OCI-LY3 (cell line): ENCODE data around the gene ROBO1.

Experiments
- H2AFZ ChIP-seq: fragments of 200-600, 300-600 bp; shearing (Covaris generic); 2 replicates; pipeline ENCODE4 v1.6.0; 2014; ENCODE audit warnings: antibody characterized with exemption, low read depth, low read length
- H3K27ac ChIP-seq: fragments of 200-600, 300-600 bp; sonication (generic); 2 replicates; pipeline ENCODE4 v1.5.1; 2014; ENCODE audit warnings: mild to moderate bottlenecking, low read length, moderate library complexity, mixed read lengths
- H3K27me3 ChIP-seq: fragments of 200-600, 300-600 bp; sonication (generic); 2 replicates; pipeline ENCODE4 v1.6.1; 2014; ENCODE audit warnings: low read depth, low read length, mixed read lengths
- H3K36me3 ChIP-seq: fragments of 200-600, 300-600 bp; sonication (generic); replicated peaks from 2 replicates; pipeline ENCODE3; 2014; ENCODE audit warnings: low read depth, low read length, mixed read lengths
- H3K4me1 ChIP-seq: fragments of 300-600, 200-600 bp; sonication (generic); 2 replicates; pipeline ENCODE4 v1.6.1; 2014; ENCODE audit warnings: low read length, mixed read lengths
- H3K4me2 ChIP-seq: fragments of 200-600, 300-600 bp; sonication (generic); 2 replicates; pipeline ENCODE4 v1.6.1; 2014; ENCODE audit warnings: low read length, mixed read lengths
- H3K4me3 ChIP-seq: fragments of 300-600, 200-600 bp; sonication (generic); 2 replicates; pipeline ENCODE4 v1.5.1; 2014; ENCODE audit warnings: antibody characterized with exemption, mild to moderate bottlenecking, low read length, moderate library complexity
- H3K79me2 ChIP-seq: fragments of 300-600, 200-600 bp; shearing (Covaris generic); 2 replicates; pipeline ENCODE4 v1.6.1; 2014; ENCODE audit warnings: mild to moderate bottlenecking, low read length, mixed read lengths
- H3K9ac ChIP-seq: fragments of 300-600, 200-600 bp; shearing (Covaris generic); 2 replicates; pipeline ENCODE4 v1.6.0; 2014; ENCODE audit warnings: mild to moderate bottlenecking, low read length, moderate library complexity
- H3K9me3 ChIP-seq: fragments of 200-600, 300-600 bp; shearing (Covaris generic); 2 replicates; pipeline ENCODE4 v1.6.1; 2014; ENCODE audit warnings: low read length, mixed read lengths; ENCODE audit not compliant: insufficient read depth
- H4K20me1 ChIP-seq: fragments of 200-600, 300-600 bp; sonication (generic); 2 replicates; pipeline ENCODE4 v1.6.1; 2016; ENCODE audit warnings: low read length, mixed read lengths; ENCODE audit not compliant: insufficient read depth
- EZH2phosphoT487 ChIP-seq: fragments of 200-600 bp; shearing (Covaris generic); IDR thresholded peaks from 2 replicates; pipeline ENCODE4 v1.6.1; 2018; ENCODE audit warnings: antibody characterized with exemption, mixed run types, low read depth
- TF ChIP-seq, protein P1 (sequence below): fragments of 200-600, 300-600 bp; sonication (generic); IDR thresholded peaks from 2 replicates; pipeline ENCODE4 v1.5.1; 2014; ENCODE audit warnings: antibody characterized with exemption, low read length, low read depth

The ROBO1 gene

DNA sequence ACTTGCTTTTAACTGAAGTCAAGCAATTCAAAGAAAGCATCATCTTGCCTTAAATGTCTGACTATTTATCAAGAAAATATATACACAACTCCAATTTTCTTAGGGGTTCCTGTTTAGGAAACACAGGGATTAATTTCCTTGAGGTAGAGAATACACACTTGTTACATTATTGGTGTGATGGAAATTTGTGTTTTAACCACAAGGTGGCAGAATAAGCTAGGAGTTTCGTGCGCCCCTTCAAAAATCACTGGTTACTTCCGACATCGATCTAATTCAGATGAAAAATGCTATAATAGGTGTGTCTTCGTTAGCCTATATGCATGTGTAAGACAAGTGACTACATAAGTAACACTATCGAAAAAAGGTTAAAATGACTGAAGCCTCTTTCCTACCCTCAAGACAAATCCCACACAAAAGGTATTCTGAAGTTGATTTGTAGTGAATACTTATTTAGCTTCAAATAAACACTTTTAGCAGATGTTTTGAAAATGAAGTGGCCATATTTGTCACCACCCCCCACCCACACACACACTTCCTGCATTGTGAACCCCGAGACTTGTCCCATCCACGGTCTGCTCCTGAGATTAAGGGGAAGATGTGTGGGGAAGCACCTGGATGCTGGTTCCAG lies 246.5 kb downstream of the ROBO1 start:
- Histone ChIP-seq H3K4me2 (peak overlapping the region; percentile 84), H4K20me1 (no peaks in the 10 kb centered on the region), H3K4me1 (peaks cover 4% of the 10 kb centered on the region; the same call in 1 of the 2 replicates)

DNA sequence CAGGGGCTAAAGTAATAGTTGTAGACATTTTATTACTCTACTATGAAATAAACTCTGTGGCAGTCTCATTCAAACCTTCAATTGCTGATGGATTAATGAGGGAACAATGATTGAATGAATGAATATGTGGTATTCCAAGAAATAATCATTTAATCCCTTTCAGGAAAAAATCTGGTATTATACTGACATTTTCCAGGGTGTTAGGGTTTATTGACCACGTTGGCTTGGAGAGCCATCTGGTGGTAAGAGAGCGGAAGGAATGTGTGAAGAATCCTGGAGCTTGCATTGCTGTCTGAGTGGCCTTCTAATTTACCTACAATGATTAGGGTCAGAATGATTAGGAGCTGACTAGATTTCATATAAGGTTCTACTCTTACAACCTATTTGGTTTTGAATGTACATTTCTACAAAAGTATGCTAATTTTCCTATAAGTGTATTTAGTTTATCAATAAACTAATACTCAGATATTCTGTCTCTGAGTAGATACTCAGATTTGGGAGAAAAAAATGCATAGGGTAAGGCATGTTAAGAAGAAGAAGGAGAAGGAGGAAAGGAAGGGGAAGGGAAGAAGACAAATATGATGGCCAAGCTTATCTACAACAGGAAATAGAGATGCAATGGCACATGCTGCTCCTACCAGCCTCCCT lies 249.9 kb downstream of the ROBO1 start:
- peaks cover 4% of the 10 kb centered on the region; the same call in 1 of the 2 replicates for H3K4me1 ChIP-seq
- no peaks in the 10 kb centered on the region for H3K79me2 ChIP-seq
- no peak overlapping the region for H3K27ac ChIP-seq
- H3K36me3 ChIP-seq: no peaks in the 10 kb centered on the region
- H3K9me3 ChIP-seq: no peaks in the 10 kb centered on the region
- H3K4me2 ChIP-seq: no peak overlapping the region
- H3K4me3 ChIP-seq: no peak overlapping the region
- H3K9ac ChIP-seq: no peak overlapping the region
- no peak overlapping the region for H2AFZ ChIP-seq
- no peaks in the 10 kb centered on the region for H3K27me3 ChIP-seq
- no peak for TF ChIP-seq EZH2phosphoT487
- TF ChIP-seq, protein P1, sequence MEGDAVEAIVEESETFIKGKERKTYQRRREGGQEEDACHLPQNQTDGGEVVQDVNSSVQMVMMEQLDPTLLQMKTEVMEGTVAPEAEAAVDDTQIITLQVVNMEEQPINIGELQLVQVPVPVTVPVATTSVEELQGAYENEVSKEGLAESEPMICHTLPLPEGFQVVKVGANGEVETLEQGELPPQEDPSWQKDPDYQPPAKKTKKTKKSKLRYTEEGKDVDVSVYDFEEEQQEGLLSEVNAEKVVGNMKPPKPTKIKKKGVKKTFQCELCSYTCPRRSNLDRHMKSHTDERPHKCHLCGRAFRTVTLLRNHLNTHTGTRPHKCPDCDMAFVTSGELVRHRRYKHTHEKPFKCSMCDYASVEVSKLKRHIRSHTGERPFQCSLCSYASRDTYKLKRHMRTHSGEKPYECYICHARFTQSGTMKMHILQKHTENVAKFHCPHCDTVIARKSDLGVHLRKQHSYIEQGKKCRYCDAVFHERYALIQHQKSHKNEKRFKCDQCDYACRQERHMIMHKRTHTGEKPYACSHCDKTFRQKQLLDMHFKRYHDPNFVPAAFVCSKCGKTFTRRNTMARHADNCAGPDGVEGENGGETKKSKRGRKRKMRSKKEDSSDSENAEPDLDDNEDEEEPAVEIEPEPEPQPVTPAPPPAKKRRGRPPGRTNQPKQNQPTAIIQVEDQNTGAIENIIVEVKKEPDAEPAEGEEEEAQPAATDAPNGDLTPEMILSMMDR: peak; percentile 87
- no peaks in the 10 kb centered on the region for H4K20me1 ChIP-seq

More for the DNA sequence above, 246.5 kb downstream of the ROBO1 start:
- no peaks in the 10 kb centered on the region for H3K36me3 ChIP-seq
- H3K4me3 ChIP-seq: peak overlapping the region; percentile 70
- no peaks in the 10 kb centered on the region for H3K27me3 ChIP-seq
- H3K79me2 ChIP-seq: no peaks in the 10 kb centered on the region
- H3K9ac ChIP-seq: peak overlapping the region; percentile 9; the same call in 1 of the 2 replicates
- H3K27ac ChIP-seq: no peak overlapping the region
- no peaks in the 10 kb centered on the region for H3K9me3 ChIP-seq
- peak overlapping the region; percentile 84 for H2AFZ ChIP-seq
- TF ChIP-seq, protein P1: peak; percentile 90
- no peak for TF ChIP-seq EZH2phosphoT487

DNA sequence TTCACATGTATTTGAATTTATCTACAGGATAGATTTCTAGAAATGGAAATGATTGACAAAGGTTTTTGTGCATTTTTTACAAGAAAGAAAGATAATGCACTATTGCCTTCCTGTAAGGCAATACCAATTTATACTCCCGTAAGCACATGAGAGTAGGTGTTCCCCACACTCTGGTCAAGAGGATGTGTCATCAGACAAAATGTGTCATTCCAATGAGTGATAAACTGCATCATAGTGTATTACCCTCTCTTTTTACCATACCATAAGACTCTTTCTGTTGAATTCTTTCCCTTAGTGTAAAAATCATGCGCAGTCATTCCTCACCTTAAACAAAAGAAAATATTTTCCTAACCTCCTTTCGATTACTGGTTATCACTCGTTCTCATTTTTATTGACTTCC lies 251.0 kb downstream of the ROBO1 start:
- Histone ChIP-seq H3K4me2 (no peak overlapping the region), H3K27me3 (no peaks in the 10 kb centered on the region), H4K20me1 (no peaks in the 10 kb centered on the region), H3K9me3 (no peaks in the 10 kb centered on the region), H3K27ac (no peak overlapping the region), H3K4me1 (peaks cover 4% of the 10 kb centered on the region; the same call in 1 of the 2 replicates), H2AFZ (no peak overlapping the region), H3K9ac (no peak overlapping the region), H3K79me2 (no peaks in the 10 kb centered on the region), H3K36me3 (no peaks in the 10 kb centered on the region), H3K4me3 (no peak overlapping the region)
- TF ChIP-seq, protein P1: no peak
- no peak for TF ChIP-seq EZH2phosphoT487

DNA sequence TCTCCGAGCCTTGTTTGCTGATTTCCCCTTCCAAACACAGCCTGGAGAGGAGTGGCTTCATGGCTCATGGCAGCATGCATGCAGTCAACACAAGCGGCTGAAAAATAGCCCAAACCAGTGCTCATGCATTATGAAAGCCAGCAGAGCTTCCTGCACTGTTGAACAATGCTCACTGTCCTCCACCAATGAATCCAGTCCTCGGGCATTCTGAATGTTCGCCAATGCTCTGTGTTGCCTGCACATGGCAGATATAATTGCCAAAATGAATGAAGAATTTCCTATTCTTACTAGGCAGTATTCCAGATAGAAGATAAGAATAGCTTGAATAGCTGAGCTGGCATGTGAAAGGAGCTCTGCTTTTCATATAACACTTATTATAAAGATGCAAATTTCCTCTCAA lies 252.7 kb downstream of the ROBO1 start:
- Histone ChIP-seq H3K4me2 (no peak overlapping the region), H4K20me1 (no peaks in the 10 kb centered on the region), H3K9ac (no peak overlapping the region), H3K9me3 (no peaks in the 10 kb centered on the region), H3K27ac (no peak overlapping the region), H2AFZ (0 out of 2 replicates have a peak overlapping the region, but pooled peaks have one; percentile 1), H3K4me3 (no peak overlapping the region), H3K27me3 (no peaks in the 10 kb centered on the region), H3K79me2 (no peaks in the 10 kb centered on the region), H3K36me3 (no peaks in the 10 kb centered on the region), H3K4me1 (no peaks in the 10 kb centered on the region)
- TF ChIP-seq, protein P1: no peak
- no peak for TF ChIP-seq EZH2phosphoT487
